Upper lobe of left lung (tissue), 4 donors: Measurements from ENCODE around the gene MRPL2.

Experiments
- CTCF ChIP-seq, 6 experiments: fragments of 450-650 bp in 4 of 6; fragments of 200-600 bp in 2 of 6; sonication (generic) in 2 of 6; IDR thresholded peaks; one replicate each; pipeline ENCODE4 v1.5.1; 2016 to 2019; ENCODE audit warnings: antibody characterized with exemption in 6 of 6
- POLR2A ChIP-seq, 4 donors: fragments of 450-650 bp; IDR thresholded peaks; one replicate each; pipeline ENCODE4 v1.5.1; 2016 to 2017; ENCODE audit warnings: antibody characterized with exemption in 4 of 4, mild to moderate bottlenecking in 2 of 4
- POLR2AphosphoS5 ChIP-seq, 2 donors: sonication (generic); formaldehyde crosslinking; IDR thresholded peaks; one replicate each; pipeline ENCODE4 v1.5.1; 2017; ENCODE audit warnings: antibody characterized with exemption in 2 of 2

GRCh38 chr6:43054206-43054943, 4.9 kb downstream of the MRPL2 start:
- TF ChIP-seq POLR2A (IDR thresholded peaks at IDR 0.05) (no peak), CTCF (IDR thresholded peaks at IDR 0.05) (no peak), POLR2AphosphoS5 (IDR thresholded peaks at IDR 0.05) (no peak)
